NCI-H345 treated with DMSO at 0.1 percent for 48 hours (cell line): ENCODE data around the gene ANGEL2.
A peak's percentile ranks its signal among the peaks of the same experiment; 100 is the strongest.
"Not testable (repeated sequence)": the region's sequence is repeated elsewhere in the genome, so short reads cannot be mapped to it uniquely, and the experiment has no call there.

ENCODE experiments used
- DNase-seq: peaks from one replicate; lab custom pipeline; 2025; ENCODE audit not compliant: unreplicated experiment; lab: John Stamatoyannopoulos, UW

The ANGEL2 gene

GRCh38 chr1:213020016-213020415, 4.3 kb upstream of the ANGEL2 start:
- DNase-seq = no peak

- no peak for DNase-seq
Measured at GRCh38 chr1:213019450-213019849, 3.8 kb upstream of the ANGEL2 start.

GRCh38 chr1:213017447-213018273, 2.0 kb upstream of the ANGEL2 start:
- no peak for DNase-seq

GRCh38 chr1:213014642-213015041, 1.0 kb downstream of the ANGEL2 start:
- no peak for DNase-seq

- DNase-seq = no peak
Measured at GRCh38 chr1:213008564-213008963, 7.1 kb downstream of the ANGEL2 start.

- DNase-seq = no peak
Measured at GRCh38 chr1:213003256-213003655, 12.4 kb downstream of the ANGEL2 start.

GRCh38 chr1:212994926-212995325, 20.7 kb downstream of the ANGEL2 start:
- no peak for DNase-seq

- not testable (repeated sequence) for DNase-seq
Measured at GRCh38 chr1:212993960-212994359, 21.7 kb downstream of the ANGEL2 start.

GRCh38 chr1:212990276-212990675, 25.4 kb downstream of the ANGEL2 start:
- DNase-seq = no peak

- no peak for DNase-seq
Measured at GRCh38 chr1:212987702-212988322, 27.9 kb downstream of the ANGEL2 start.

- DNase-seq = no peak
Measured at GRCh38 chr1:212986551-212986950, 29.1 kb downstream of the ANGEL2 start.

- no peak for DNase-seq
Measured at GRCh38 chr1:212984522-212985291, 31.0 kb downstream of the ANGEL2 start.

GRCh38 chr1:212983482-212983881, 32.2 kb downstream of the ANGEL2 start:
- DNase-seq = no peak

- DNase-seq = no peak
Measured at GRCh38 chr1:212982430-212983152, 33.1 kb downstream of the ANGEL2 start.

GRCh38 chr1:212981571-212982328, 33.9 kb downstream of the ANGEL2 start:
- peak; percentile 25 for DNase-seq

GRCh38 chr1:212981025-212981495, 34.6 kb downstream of the ANGEL2 start:
- peak; percentile 22 for DNase-seq

- no peak for DNase-seq
Measured at GRCh38 chr1:212980123-212980785, 35.4 kb downstream of the ANGEL2 start.

- no peak for DNase-seq
Measured at GRCh38 chr1:212979340-212980122, 36.1 kb downstream of the ANGEL2 start.
